Breast epithelium (tissue), 4 donors: Measurements from ENCODE around the gene MAN1B1. TPM values are rescaled to one million over a fixed set of nuclear protein-coding genes. Genes with fewer than 3 reads are reported as not detected.

Source experiments
- DNase-seq, 2 donors: peaks; one replicate each; pipeline ENCODE4 v3.0.0-alpha.2; 2019; ENCODE audit warnings: low spot score in 2 of 2
- H3K27ac ChIP-seq, 2 donors: fragments of 200-600 bp; sonication (generic) in 1 of 2; one replicate each; pipeline ENCODE4 v1.5.1; 2016 to 2019; ENCODE audit warnings: mild to moderate bottlenecking in 1 of 2
- H3K27me3 ChIP-seq, 2 donors: fragments of 200-600 bp; sonication (generic) in 1 of 2; one replicate each; pipeline versions ENCODE4 v1.5.1 to v1.6.0; 2017 to 2019; ENCODE audit warnings: control low read depth in 1 of 2, mild to moderate bottlenecking in 1 of 2
- H3K36me3 ChIP-seq: fragments of 200-600 bp; one replicate; pipeline ENCODE4 v1.5.1; 2019
- H3K4me1 ChIP-seq, 2 donors: fragments of 200-600 bp; sonication (generic); one replicate each; pipeline ENCODE4 v1.5.1; 2016 to 2019; ENCODE audit warnings: control low read depth in 1 of 2
- H3K4me3 ChIP-seq, 3 donors: fragments of 200-600 bp; sonication (generic); 1 replicate in 2 of 3; 2 replicates in 1 of 3; pipeline ENCODE4 v1.5.1; 2016 to 2019; ENCODE audit warnings: mild to moderate bottlenecking in 3 of 3, moderate library complexity in 2 of 3
- H3K9me3 ChIP-seq, 2 donors: fragments of 200-600 bp; sonication (generic) in 1 of 2; one replicate each; pipeline ENCODE4 v1.5.1; 2016 to 2019; ENCODE audit warnings: control low read depth in 1 of 2
- POLR2A ChIP-seq: fragments of 450-650 bp; IDR thresholded peaks from one replicate; pipeline ENCODE4 v1.6.1; 2016; ENCODE audit warnings: antibody characterized with exemption, mild to moderate bottlenecking, moderate library complexity
- POLR2AphosphoS5 ChIP-seq, 3 donors: sonication (generic); formaldehyde crosslinking; IDR thresholded peaks; one replicate each; pipeline ENCODE4 v1.6.1; 2017; ENCODE audit warnings: antibody characterized with exemption in 3 of 3
- intact Hi-C: fragments of 100-400 bp; cut with DNase I; formaldehyde crosslinking; loops from one replicate; pipeline ENCODE4 v1.15.1; 2023; ENCODE audit warnings: low total_unique reads
- total RNA-seq, 3 donors: library from RNA; depleted of rRNA; stranded (reverse); fragments of >200 nt; gene quantifications; one replicate each; pipeline ENCODE4 v1.1.0, GENCODE V29; 2016
- TF ChIP-seq, protein P1 (sequence below), 3 donors: fragments of 450-650 bp; IDR thresholded peaks; one replicate each; pipeline ENCODE4 v1.5.1; 2016 to 2017; ENCODE audit warnings: antibody characterized with exemption in 3 of 3, mild to moderate bottlenecking in 3 of 3, moderate library complexity in 3 of 3

Gene MAN1B1
- total RNA-seq: 10 to 100 TPM; 50.1 to 62.8 (median 50.8) TPM

DNA sequence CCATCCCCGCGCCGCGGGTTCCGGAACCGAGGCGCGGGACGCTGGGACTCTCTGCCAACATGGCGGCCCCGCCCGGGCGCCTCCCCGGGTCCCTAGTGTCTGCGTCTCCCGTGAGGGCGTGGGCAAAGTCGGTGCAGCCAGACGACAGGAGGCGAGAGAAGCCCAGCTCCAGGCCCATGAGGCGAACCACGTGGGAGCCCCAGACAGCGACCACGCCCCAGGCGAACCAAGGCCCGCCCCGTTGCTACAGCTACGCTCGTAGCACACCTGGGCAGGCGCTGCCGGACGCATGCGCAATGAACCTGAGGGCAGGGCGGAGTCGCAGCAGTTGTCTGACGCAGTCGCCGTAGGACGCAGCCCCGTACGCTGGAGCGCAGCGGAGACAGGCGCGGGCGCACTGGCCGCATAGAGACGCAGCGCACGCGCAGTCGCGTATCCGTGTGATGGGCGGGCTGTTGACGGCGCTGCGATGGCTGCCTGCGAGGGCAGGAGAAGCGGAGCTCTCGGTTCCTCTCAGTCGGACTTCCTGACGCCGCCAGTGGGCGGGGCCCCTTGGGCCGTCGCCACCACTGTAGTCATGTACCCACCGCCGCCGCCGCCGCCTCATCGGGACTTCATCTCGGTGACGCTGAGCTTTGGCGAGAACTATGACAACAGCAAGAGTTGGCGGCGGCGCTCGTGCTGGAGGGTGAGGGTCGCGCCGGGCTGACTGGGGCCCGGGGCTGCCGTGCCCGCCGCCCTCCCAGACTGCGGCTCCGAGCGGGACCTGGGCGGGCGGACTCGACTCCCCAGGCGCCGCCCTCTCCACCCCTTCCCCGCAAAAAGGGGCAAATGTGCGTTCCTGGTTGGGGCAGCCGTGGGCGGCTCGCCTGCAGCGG is at the start of gene MAN1B1:
TSS of gene MAN1B1 (plus strand) at position 455 of the 878 bp plus-strand sequence. CDS start at position 470, 15 bp downstream.
- TF ChIP-seq POLR2A (peak; percentile 33), POLR2AphosphoS5 (IDR thresholded peaks at IDR 0.05) (peak in 2 of 3 donors; percentile 65 to 75)
- TF ChIP-seq, protein P1, sequence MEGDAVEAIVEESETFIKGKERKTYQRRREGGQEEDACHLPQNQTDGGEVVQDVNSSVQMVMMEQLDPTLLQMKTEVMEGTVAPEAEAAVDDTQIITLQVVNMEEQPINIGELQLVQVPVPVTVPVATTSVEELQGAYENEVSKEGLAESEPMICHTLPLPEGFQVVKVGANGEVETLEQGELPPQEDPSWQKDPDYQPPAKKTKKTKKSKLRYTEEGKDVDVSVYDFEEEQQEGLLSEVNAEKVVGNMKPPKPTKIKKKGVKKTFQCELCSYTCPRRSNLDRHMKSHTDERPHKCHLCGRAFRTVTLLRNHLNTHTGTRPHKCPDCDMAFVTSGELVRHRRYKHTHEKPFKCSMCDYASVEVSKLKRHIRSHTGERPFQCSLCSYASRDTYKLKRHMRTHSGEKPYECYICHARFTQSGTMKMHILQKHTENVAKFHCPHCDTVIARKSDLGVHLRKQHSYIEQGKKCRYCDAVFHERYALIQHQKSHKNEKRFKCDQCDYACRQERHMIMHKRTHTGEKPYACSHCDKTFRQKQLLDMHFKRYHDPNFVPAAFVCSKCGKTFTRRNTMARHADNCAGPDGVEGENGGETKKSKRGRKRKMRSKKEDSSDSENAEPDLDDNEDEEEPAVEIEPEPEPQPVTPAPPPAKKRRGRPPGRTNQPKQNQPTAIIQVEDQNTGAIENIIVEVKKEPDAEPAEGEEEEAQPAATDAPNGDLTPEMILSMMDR (IDR thresholded peaks at IDR 0.05): peak in 1 of 3 donors; percentile 3
- H3K27ac ChIP-seq: peak within 1 kb of the TSS; percentile 91 to 94
- DNase-seq: peak; percentile 99
- peaks cover 3 to 14% of the 10 kb centered on the region in 2 donors for H3K4me1 ChIP-seq
- no peaks in the 10 kb centered on the region for H3K36me3 ChIP-seq
- no peaks in the 10 kb centered on the region for H3K27me3 ChIP-seq
- H3K4me3 ChIP-seq: peak within 1 kb of the TSS; percentile 77 to 85 (median 85)
- intact Hi-C loops: loop anchor here (2.0 kb wide), 1 partner anchor 30 kb away; no protein-coding TSS in a partner anchor
- H3K9me3 ChIP-seq: no peaks in the 10 kb centered on the region

DNA sequence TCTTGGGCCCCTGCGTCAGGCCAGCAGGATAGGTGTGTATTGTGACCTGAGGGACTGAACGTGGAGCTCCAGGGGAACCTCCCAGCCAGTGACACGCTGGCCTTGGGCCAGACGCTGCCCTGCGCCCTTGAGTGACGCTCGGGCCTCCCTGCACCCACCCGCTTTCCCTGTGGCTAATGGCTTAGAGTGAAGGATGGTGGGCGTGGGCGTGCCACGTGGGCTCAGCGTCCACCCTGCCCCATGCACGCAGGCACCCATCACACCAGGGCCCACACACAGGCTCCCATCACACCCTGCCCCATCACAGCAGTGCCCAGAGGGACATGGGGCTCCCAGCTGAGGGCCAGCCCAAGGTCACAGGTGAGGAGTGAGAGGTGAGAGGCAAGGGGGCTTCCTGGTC is 49.8 kb upstream of the MAN1B1 start:
- Histone ChIP-seq H3K36me3 (no peaks in the 10 kb centered on the region), H3K4me3 (no peak overlapping the region), H3K27ac (no peak overlapping the region), H3K9me3 (no peaks in the 10 kb centered on the region), H3K27me3 (no peaks in the 10 kb centered on the region), H3K4me1 (peaks cover 7 to 9% of the 10 kb centered on the region in 2 donors)
- intact Hi-C loops: no loop called here
- DNase-seq: no peak
- TF ChIP-seq POLR2A (no peak), POLR2AphosphoS5 (IDR thresholded peaks at IDR 0.05) (no peak)
- TF ChIP-seq, protein P1 (IDR thresholded peaks at IDR 0.05): no peak

DNA sequence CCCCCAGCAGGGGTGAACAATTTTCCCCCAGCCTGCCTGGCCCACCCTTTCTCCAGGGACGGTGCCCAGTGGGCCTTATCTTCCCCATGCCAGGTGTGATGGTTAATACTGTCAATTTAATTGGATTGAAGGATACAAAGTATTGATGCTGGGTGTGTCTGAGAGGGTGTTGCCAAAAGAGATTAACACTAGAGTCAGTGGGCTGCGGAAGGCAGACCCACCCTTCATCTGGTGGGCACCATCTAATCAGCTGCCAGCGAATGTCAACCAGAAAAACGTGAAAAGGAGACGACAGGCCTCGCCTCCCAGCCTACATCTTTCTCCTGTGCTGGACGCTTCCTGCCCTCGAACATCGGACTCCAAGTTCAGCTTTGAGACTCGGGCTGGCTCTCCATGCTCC is 49.3 kb upstream of the MAN1B1 start:
- TF ChIP-seq, protein P1 (IDR thresholded peaks at IDR 0.05): no peak
- TF ChIP-seq POLR2AphosphoS5 (IDR thresholded peaks at IDR 0.05) (no peak), POLR2A (no peak)
- Histone ChIP-seq H3K9me3 (no peaks in the 10 kb centered on the region), H3K4me3 (no peak overlapping the region), H3K36me3 (no peaks in the 10 kb centered on the region), H3K27ac (no peak overlapping the region), H3K27me3 (no peaks in the 10 kb centered on the region), H3K4me1 (peaks cover 7 to 9% of the 10 kb centered on the region in 2 donors)
- intact Hi-C loops: no loop called here
- no peak for DNase-seq

- H3K36me3 ChIP-seq: no peaks in the 10 kb centered on the region
- H3K27me3 ChIP-seq: no peaks in the 10 kb centered on the region
- DNase-seq: no peak
- H3K27ac ChIP-seq: no peak overlapping the region
- H3K9me3 ChIP-seq: no peaks in the 10 kb centered on the region
- intact Hi-C loops: no loop called here
- H3K4me1 ChIP-seq: peaks cover 7 to 9% of the 10 kb centered on the region in 2 donors
- TF ChIP-seq, protein P1 (IDR thresholded peaks at IDR 0.05): no peak
- no peak for TF ChIP-seq POLR2A
- H3K4me3 ChIP-seq: no peak overlapping the region
Measured at GRCh38 chr9:137038916-137039315, 47.9 kb upstream of the MAN1B1 start.
